GM18511 (cell line): ENCODE data around the gene MYL3.

Source experiments
- ATAC-seq: cut with Tn5 transposase; IDR thresholded peaks from one replicate; pipeline ENCODE4 v1.9.1; 2021; ENCODE audit warnings: mild to moderate bottlenecking, moderate library complexity; ENCODE audit not compliant: unreplicated experiment

MYL3 gene

GRCh38 chr3:46883054-46883829 is 20.0 kb upstream of the MYL3 start:
- no peak for ATAC-seq

DNA sequence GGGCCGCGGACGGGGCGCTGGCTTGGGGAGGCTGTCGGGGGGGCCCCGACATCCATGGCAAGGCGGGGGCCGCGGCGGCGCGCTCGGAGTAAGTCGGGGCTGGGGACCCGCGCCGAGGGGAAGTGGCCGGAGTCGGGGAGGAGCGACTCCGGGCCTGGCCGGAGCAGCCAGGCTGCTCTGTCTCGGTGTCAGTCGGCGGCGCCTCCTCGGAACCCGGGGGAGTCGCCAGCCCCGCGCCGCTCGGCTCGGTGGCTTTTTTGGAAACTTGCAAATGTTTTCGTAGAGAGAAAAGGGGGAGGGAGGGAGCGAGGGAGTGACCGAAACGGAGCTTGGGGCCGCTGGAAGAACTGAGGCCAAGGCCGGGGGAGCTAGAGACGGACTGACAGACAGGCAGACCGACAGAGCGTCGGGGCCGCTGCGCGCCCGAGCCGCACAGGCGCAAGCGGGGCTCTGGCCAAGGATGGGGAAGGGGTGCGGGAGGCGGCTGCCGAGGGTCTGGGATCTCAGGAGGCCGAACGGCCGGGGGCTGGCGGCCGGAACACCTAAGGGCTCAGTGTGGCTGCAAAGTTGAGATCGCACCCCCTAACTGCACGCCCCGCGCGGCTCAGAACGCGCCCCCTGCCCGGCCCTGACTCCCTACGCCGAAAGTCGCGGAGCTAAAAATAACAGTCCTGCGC is 19.3 kb upstream of the MYL3 start:
- ATAC-seq, result no peak

DNA sequence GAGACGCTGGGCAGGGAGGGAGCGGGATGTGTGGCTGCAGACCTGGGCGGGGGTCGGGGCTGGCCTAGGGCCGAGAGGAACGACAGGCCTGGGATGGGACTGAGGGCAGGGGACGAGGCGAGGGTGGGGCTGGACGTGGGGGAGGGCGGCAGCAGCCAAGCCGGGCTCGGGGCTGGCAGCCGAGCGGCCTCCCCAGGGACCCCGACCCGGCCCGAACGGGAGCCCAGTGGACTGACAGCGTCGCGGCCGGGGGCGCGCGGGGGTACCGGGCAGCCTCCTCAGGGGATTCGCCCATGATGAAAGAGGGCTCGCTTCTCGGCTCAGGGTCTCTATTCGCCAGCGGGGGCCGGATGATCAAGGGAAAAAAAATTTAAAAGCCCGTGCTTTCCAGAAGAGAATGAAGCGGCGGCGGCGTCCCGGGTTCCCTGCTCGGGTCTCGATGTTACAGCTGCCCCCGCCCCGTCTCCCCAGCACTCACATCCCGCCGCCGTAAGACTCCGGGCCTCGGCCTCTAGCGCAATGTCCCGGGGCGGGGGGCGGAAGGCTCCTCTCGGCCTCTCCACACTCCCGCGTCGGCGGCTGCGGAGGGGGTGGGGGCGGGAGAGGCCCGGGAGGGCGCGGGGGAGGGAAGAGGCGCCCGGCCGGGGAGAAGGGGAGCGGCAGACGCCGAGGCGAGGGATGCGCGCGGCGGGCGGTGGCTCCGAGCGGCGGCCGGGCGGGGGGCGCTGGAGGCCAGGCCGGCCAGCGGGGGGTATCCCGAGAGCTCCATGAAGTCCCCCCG is 18.5 kb upstream of the MYL3 start:
- ATAC-seq, result no peak

- ATAC-seq, result no peak
Observed at GRCh38 chr3:46880884-46881595, 17.8 kb upstream of the MYL3 start.

GRCh38 chr3:46878781-46879436 is 15.7 kb upstream of the MYL3 start:
- ATAC-seq, result peak; percentile 70

DNA sequence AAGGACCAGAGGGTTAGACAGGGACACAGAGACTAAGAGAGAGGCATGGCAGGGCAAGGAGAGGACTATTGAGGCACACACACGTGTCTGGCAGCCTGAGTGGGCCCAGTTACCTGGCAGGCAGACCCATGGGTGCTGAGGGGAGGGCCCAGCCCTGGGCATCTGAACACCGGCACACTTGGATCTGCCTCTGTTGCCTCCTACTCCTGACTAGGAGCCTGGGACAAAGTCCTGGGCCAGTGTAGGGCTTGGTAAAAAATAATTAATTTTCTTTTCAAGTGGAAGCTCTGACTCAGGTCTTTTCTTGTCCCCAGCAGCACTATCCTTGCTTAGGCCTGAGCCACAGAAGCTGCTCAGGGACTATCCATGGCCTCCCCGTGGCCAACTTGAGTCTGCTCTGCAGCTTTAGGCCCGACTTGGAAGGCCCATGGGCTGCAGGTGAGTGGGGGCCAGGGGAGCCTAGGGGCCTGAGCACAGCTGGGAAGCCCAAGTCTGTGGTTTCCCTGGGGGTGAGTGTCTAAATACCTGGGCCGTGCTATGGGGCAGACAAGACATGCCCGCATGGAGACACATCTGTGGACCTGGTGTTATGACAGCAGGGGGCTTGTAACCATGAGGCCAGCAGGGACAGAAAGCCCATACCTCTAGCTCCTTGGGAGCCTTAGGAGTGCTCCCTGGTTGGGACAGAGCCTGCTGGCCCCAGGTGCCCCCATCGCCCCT is 14.3 kb upstream of the MYL3 start, which contains the start of gene PTH1R:
PTH1R (plus strand) TSS at position 316 of the 720 bp plus-strand sequence. CDS start 5,839 bp downstream, outside the sequence.
- ATAC-seq, result no peak

GRCh38 chr3:46876313-46877300 is 13.4 kb upstream of the MYL3 start:
- no peak for ATAC-seq

DNA sequence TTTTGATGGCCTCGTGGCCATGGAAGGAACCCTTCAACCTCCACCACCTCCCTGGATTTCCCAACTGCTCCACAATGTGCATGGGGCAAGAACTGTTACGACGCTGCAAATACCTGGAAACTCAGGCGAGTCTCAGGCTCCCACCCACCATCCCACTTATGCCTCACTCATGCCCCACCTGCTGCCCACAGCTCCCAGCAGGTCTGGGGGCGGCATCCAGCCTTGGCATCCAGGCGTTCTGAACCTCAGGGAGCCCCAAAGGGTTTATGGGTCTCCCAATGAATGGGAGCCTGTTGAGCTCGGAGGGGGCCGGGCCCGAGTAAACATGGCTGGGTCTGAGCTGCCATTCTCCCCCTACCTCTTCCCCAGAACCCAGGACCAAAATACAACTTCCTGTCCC is 12.3 kb upstream of the MYL3 start:
- ATAC-seq, result no peak

GRCh38 chr3:46874430-46874829 is 11.2 kb upstream of the MYL3 start:
- no peak for ATAC-seq

- ATAC-seq, result no peak
Observed at GRCh38 chr3:46873521-46873920, 10.3 kb upstream of the MYL3 start.

GRCh38 chr3:46871222-46871621 is 8.0 kb upstream of the MYL3 start:
- ATAC-seq, result no peak

- ATAC-seq, result no peak
Observed at GRCh38 chr3:46870651-46871050, 7.4 kb upstream of the MYL3 start.

- ATAC-seq, result no peak
Observed at GRCh38 chr3:46869440-46869839, 6.2 kb upstream of the MYL3 start.

GRCh38 chr3:46868948-46869347 is 5.7 kb upstream of the MYL3 start:
- ATAC-seq, result no peak

DNA sequence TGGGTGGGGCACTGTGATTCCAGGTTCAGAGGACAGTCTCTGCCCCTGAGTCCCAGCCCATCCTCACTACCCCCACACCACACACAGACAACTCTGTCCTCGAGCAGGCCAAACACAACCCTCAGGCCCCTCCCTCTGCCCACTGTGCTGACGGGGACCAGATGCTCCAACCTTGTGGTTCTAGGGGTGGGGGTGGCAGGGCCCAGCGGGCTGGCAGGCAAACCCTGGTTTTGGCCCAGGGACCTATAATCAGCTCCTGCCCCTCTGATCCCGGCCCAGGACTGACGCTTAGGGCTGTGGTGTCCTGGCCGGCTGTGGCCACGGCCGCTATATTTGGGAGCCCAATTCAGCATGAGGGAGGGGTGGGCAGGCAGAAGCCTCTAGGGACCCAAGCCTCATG is 5.0 kb upstream of the MYL3 start:
- ATAC-seq, result no peak

GRCh38 chr3:46867550-46867898 is 4.3 kb upstream of the MYL3 start:
- ATAC-seq, result no peak

GRCh38 chr3:46866720-46867549 is 3.7 kb upstream of the MYL3 start:
- ATAC-seq, result no peak
